Measurements from ENCODE around the gene UNC93A.
"Not testable (repeated sequence)": the region's sequence is repeated elsewhere in the genome, so short reads cannot be mapped to it uniquely, and the experiment has no call there.

The UNC93A gene

GRCh38 chr6:167272696-167273379, 18.3 kb upstream of the UNC93A start:
- WGBS, 2 experiments (ENCODE audit: insufficient coverage in 2 of 2), result 86% methylated on average over 8 to 11 of the region's 11 CpGs
- H3K27ac ChIP-seq (ENCODE audit: low read depth, low read length, severe bottlenecking), result no peak overlapping the region
- no peaks in the 10 kb centered on the region for H3K9me3 ChIP-seq (ENCODE audit: control insufficient read depth, low read length)
- no peaks in the 10 kb centered on the region for H3K36me3 ChIP-seq (ENCODE audit: control insufficient read depth, insufficient read depth, low read length)
- H3K4me3 ChIP-seq (ENCODE audit: extremely low read depth, insufficient read depth, low read length, poor library complexity, severe bottlenecking), result no peak overlapping the region
- H3K4me1 ChIP-seq (ENCODE audit: control insufficient read depth, insufficient read depth, low read length, poor library complexity, severe bottlenecking), result no peaks in the 10 kb centered on the region

DNA sequence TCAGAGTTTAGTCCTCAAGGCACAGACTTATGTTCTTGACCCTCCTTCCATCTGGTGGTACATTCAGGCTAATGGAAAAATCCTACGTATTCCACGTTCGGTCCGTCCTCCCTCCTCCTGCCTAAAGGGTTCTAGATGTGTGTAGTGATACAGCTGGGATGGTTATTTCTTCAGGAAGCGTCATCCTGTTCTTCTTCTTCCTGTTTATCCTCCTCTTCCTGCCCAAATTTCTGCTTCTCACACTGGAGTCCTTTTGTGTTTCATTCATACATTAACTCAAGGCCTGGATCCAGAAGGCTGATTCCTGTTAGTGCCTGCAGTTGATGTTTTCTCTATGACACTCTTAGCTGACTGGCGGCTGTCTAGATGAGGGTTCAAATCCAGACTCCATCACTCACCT, 16.8 kb upstream of the UNC93A start:
- Histone ChIP-seq H3K9me3 (ENCODE audit: control insufficient read depth, low read length) (no peaks in the 10 kb centered on the region), H3K27ac (ENCODE audit: low read depth, low read length, severe bottlenecking) (no peak overlapping the region), H3K4me1 (ENCODE audit: control insufficient read depth, insufficient read depth, low read length, poor library complexity, severe bottlenecking) (peaks cover 3% of the 10 kb centered on the region), H3K36me3 (ENCODE audit: control insufficient read depth, insufficient read depth, low read length) (no peaks in the 10 kb centered on the region), H3K4me3 (ENCODE audit: extremely low read depth, insufficient read depth, low read length, poor library complexity, severe bottlenecking) (no peak overlapping the region)
- 95 to 100% methylated on average over 2 of the region's 6 CpGs for WGBS, 2 experiments (ENCODE audit: insufficient coverage in 2 of 2)

GRCh38 chr6:167275001-167275400, 16.1 kb upstream of the UNC93A start:
- H3K4me1 ChIP-seq (ENCODE audit: control insufficient read depth, insufficient read depth, low read length, poor library complexity, severe bottlenecking), result peaks cover 6% of the 10 kb centered on the region
- WGBS, 2 experiments (ENCODE audit: insufficient coverage in 2 of 2), result 94 to 97% methylated on average over 8 of the region's 8 CpGs
- H3K36me3 ChIP-seq (ENCODE audit: control insufficient read depth, insufficient read depth, low read length), result no peaks in the 10 kb centered on the region

DNA sequence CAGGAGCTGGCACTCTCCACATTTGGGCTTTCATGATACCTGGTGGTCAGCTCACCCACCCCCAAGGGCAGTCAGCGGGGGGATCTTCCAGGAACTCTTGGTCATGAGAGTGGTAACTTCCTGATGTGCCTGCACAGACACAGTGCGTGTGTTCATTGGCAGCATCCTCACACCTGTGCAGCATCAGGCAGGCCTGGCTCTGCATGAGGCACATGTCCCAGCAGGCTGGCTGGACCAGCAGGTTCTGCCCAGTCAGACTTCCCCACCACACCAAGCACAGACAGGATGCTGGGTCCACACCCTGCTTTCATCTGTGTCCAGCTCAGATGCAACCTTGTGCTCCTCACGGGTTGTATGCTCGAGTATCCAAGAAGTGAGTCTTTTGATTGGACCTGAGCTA, 15.7 kb upstream of the UNC93A start:
- Histone ChIP-seq H3K27ac (ENCODE audit: low read depth, low read length, severe bottlenecking) (no peak overlapping the region), H3K4me3 (ENCODE audit: extremely low read depth, insufficient read depth, low read length, poor library complexity, severe bottlenecking) (no peak overlapping the region), H3K9me3 (ENCODE audit: control insufficient read depth, low read length) (no peaks in the 10 kb centered on the region), H3K36me3 (ENCODE audit: control insufficient read depth, insufficient read depth, low read length) (no peaks in the 10 kb centered on the region), H3K4me1 (ENCODE audit: control insufficient read depth, insufficient read depth, low read length, poor library complexity, severe bottlenecking) (peaks cover 6% of the 10 kb centered on the region)
- 95 to 96% methylated on average over 4 of the region's 4 CpGs for whole genome bisulfite sequencing, 2 experiments (ENCODE audit: insufficient coverage in 2 of 2)

More at GRCh38 chr6:167275001-167275400, 16.1 kb upstream of the UNC93A start:
- H3K27ac ChIP-seq (ENCODE audit: low read depth, low read length, severe bottlenecking), result no peak overlapping the region
- no peak overlapping the region for H3K4me3 ChIP-seq (ENCODE audit: extremely low read depth, insufficient read depth, low read length, poor library complexity, severe bottlenecking)
- no peaks in the 10 kb centered on the region for H3K9me3 ChIP-seq (ENCODE audit: control insufficient read depth, low read length)

GRCh38 chr6:167276772-167277533, 14.2 kb upstream of the UNC93A start:
- H3K9me3 ChIP-seq (ENCODE audit: control insufficient read depth, low read length), result no peaks in the 10 kb centered on the region

DNA sequence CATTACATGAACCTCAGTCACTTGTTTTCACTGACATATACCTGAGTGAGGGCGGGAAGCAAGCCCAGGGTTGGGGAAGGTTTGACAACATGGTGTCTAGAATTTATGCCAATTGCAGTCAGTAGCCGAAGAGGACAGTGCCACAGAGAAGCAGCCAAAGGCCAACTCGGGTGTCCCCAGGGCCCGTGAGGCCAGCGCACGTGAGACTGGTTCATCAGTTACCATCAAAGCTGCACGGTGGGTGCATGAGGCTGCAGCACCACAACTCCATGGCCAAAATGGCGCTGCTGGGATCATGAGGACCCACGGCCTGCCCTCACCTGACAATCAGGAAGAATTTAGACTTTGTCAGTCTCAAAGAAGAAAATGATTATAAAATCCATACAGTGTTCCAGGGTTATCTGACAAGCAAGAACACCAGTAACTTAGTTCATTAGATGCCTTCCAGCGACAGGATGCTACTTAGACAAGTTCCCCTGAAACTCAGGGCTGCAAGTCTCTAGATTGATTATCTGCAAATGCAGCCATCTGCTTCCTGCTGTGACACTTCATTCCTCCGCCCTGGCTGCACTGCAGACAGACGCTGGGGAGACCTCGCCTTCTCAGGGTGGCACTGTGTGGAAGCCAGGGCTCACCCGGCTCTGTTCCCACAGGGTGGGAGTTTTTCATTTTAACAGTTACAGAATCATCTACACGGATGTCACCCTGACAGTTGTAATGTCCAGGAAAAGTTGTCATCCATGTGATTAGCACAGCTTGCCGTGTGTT, 12.8 kb upstream of the UNC93A start:
- not testable (repeated sequence) for H3K36me3 ChIP-seq (ENCODE audit: control insufficient read depth, insufficient read depth, low read length); H3K9me3 ChIP-seq (ENCODE audit: control insufficient read depth, low read length); H3K4me3 ChIP-seq (ENCODE audit: extremely low read depth, insufficient read depth, low read length, poor library complexity, severe bottlenecking); H3K4me1 ChIP-seq (ENCODE audit: control insufficient read depth, insufficient read depth, low read length, poor library complexity, severe bottlenecking)
- H3K27ac ChIP-seq (ENCODE audit: low read depth, low read length, severe bottlenecking), result peak overlapping the region; percentile 6
- WGBS, 2 experiments (ENCODE audit: insufficient coverage in 2 of 2), result 88 to 90% methylated on average over 8 to 9 of the region's 16 CpGs

More at GRCh38 chr6:167276772-167277533, 14.2 kb upstream of the UNC93A start:
- H3K36me3 ChIP-seq (ENCODE audit: control insufficient read depth, insufficient read depth, low read length), result no peaks in the 10 kb centered on the region
- H3K4me3 ChIP-seq (ENCODE audit: extremely low read depth, insufficient read depth, low read length, poor library complexity, severe bottlenecking), result no peak overlapping the region
- 87 to 88% methylated on average over 12 of the region's 13 CpGs for WGBS, 2 experiments (ENCODE audit: insufficient coverage in 2 of 2)
- no peak overlapping the region for H3K27ac ChIP-seq (ENCODE audit: low read depth, low read length, severe bottlenecking)
- peaks cover 6% of the 10 kb centered on the region for H3K4me1 ChIP-seq (ENCODE audit: control insufficient read depth, insufficient read depth, low read length, poor library complexity, severe bottlenecking)

GRCh38 chr6:167279766-167280446, 11.2 kb upstream of the UNC93A start:
- Histone ChIP-seq H3K9me3 (ENCODE audit: control insufficient read depth, low read length) (no peaks in the 10 kb centered on the region), H3K4me1 (ENCODE audit: control insufficient read depth, insufficient read depth, low read length, poor library complexity, severe bottlenecking) (peaks cover 6% of the 10 kb centered on the region), H3K4me3 (ENCODE audit: extremely low read depth, insufficient read depth, low read length, poor library complexity, severe bottlenecking) (no peak overlapping the region), H3K27ac (ENCODE audit: low read depth, low read length, severe bottlenecking) (no peak overlapping the region), H3K36me3 (ENCODE audit: control insufficient read depth, insufficient read depth, low read length) (no peaks in the 10 kb centered on the region)
- WGBS, 2 experiments (ENCODE audit: insufficient coverage in 2 of 2), result 0 to 17% methylated on average over 1 of the region's 3 CpGs

DNA sequence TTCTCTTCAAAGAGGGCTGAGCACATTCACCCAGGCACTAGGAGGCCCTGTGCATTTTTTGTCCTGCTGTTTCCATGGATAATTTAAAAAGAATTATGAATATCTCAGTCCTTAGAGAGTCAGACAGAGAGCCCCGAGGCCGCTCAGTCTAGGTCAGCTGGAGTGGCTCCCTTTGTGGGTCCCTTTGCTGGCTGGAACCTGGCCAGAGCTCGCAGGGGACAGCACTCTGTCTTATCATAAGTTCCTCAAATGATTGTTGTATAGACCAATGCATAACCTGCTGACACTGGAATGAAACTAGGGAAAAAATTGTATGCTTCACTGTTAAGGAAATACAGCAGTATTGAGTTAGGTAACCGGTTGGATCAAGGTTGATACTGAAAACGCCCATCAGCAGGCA, 10.6 kb upstream of the UNC93A start:
- H3K36me3 ChIP-seq (ENCODE audit: control insufficient read depth, insufficient read depth, low read length); H3K4me3 ChIP-seq (ENCODE audit: extremely low read depth, insufficient read depth, low read length, poor library complexity, severe bottlenecking); H3K9me3 ChIP-seq (ENCODE audit: control insufficient read depth, low read length); H3K4me1 ChIP-seq (ENCODE audit: control insufficient read depth, insufficient read depth, low read length, poor library complexity, severe bottlenecking); H3K27ac ChIP-seq (ENCODE audit: low read depth, low read length, severe bottlenecking): not testable (repeated sequence)
- WGBS, 2 experiments (ENCODE audit: insufficient coverage in 2 of 2), result 47 to 64% methylated on average over 3 of the region's 5 CpGs

- no peak overlapping the region for H3K27ac ChIP-seq (ENCODE audit: low read depth, low read length, severe bottlenecking)
Measured at GRCh38 chr6:167282165-167282564, 8.9 kb upstream of the UNC93A start.

DNA sequence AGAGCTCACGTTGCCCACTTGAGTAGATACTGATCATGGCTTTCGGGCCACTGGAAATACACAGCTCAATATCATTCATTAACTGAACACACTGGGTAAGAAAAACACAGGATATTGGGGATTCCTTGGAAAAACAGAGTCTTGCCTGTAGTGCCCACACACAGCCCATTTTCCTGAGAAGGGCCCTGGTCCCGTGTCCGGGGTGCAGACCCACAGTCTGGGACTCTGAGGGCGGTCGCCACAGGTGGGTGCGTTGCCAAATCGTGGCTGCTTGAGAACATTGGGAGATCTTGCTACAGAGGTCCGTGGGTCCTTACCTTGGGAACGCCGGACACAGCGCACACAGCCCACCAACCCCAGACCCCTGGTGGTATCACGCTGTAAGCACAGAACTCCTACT, 6.5 kb upstream of the UNC93A start:
- not testable (repeated sequence) for H3K36me3 ChIP-seq (ENCODE audit: control insufficient read depth, insufficient read depth, low read length); H3K4me3 ChIP-seq (ENCODE audit: extremely low read depth, insufficient read depth, low read length, poor library complexity, severe bottlenecking); H3K27ac ChIP-seq (ENCODE audit: low read depth, low read length, severe bottlenecking); H3K9me3 ChIP-seq (ENCODE audit: control insufficient read depth, low read length); H3K4me1 ChIP-seq (ENCODE audit: control insufficient read depth, insufficient read depth, low read length, poor library complexity, severe bottlenecking)
- WGBS, 2 experiments (ENCODE audit: insufficient coverage in 2 of 2), result 84 to 100% methylated on average over 3 to 4 of the region's 13 CpGs

More at GRCh38 chr6:167282165-167282564, 8.9 kb upstream of the UNC93A start:
- Histone ChIP-seq H3K4me3 (ENCODE audit: extremely low read depth, insufficient read depth, low read length, poor library complexity, severe bottlenecking) (no peak overlapping the region), H3K36me3 (ENCODE audit: control insufficient read depth, insufficient read depth, low read length) (no peaks in the 10 kb centered on the region), H3K4me1 (ENCODE audit: control insufficient read depth, insufficient read depth, low read length, poor library complexity, severe bottlenecking) (peaks cover 6% of the 10 kb centered on the region), H3K9me3 (ENCODE audit: control insufficient read depth, low read length) (no peaks in the 10 kb centered on the region)
